K562 (cell line): ENCODE measurements around the gene LDLRAD1. TPM values are rescaled to one million over a fixed set of nuclear protein-coding genes. Genes with fewer than 3 reads are reported as not detected.

Experiments used
- ARID1B ChIP-seq: fragments of 450-650 bp; IDR thresholded peaks from 2 replicates; pipeline ENCODE4 v1.6.1; 2016; ENCODE audit warnings: antibody characterized with exemption, mild to moderate bottlenecking, inconsistent platforms
- E2F6 ChIP-seq, 2 experiments: IDR thresholded peaks; 2 replicates each; pipeline ENCODE4 v1.6.1; 2011; ENCODE audit warnings: borderline replicate concordance in 1 of 2, control low read depth in 1 of 2, low read depth in 1 of 2, low read length in 1 of 2, mild to moderate bottlenecking in 1 of 2, mixed read lengths in 1 of 2, moderate library complexity in 1 of 2; ENCODE audit not compliant: insufficient read depth in 1 of 2, insufficient read length in 1 of 2, poor library complexity in 1 of 2, severe bottlenecking in 1 of 2; ENCODE audit errors: extremely low read depth in 1 of 2
- JUND ChIP-seq, 2 experiments: IDR thresholded peaks; 2 replicates in 1 of 2; 3 replicates in 1 of 2; pipeline ENCODE4 v1.6.1; 2011; ENCODE audit warnings: borderline replicate concordance in 2 of 2, low read depth in 2 of 2, low read length in 2 of 2, improper control_type of control experiment in 1 of 2, missing biosample characterization in 1 of 2, missing genetic modification characterization in 1 of 2, missing genetic modification reagents in 1 of 2
- L3MBTL2 ChIP-seq: fragments of 450-650 bp; IDR thresholded peaks from 2 replicates; pipeline ENCODE4 v1.6.1; 2016; ENCODE audit warnings: mild to moderate bottlenecking, moderate library complexity
- MNT ChIP-seq, 2 experiments: fragments of 450-650 bp; conservative IDR thresholded peaks; 2 replicates each; pipeline ENCODE4 v1.6.1; 2017; ENCODE audit warnings: mild to moderate bottlenecking in 2 of 2, moderate library complexity in 2 of 2
- NCOA4 ChIP-seq: fragments of 450-650 bp; IDR thresholded peaks from 2 replicates; pipeline ENCODE4 v1.6.1; 2018; ENCODE audit warnings: mild to moderate bottlenecking; ENCODE audit not compliant: partially characterized antibody
- NFYB ChIP-seq: IDR thresholded peaks from 2 replicates; pipeline ENCODE4 v1.6.1; 2011; ENCODE audit warnings: mild to moderate bottlenecking, moderate library complexity; ENCODE audit not compliant: insufficient read length; ENCODE audit errors: extremely low read depth
- SMAD3 ChIP-seq: fragments of 450-650 bp; formaldehyde crosslinking; conservative IDR thresholded peaks from 2 replicates; pipeline ENCODE4 v1.4.0; 2020; ENCODE audit warnings: mild to moderate bottlenecking
- SMAD4 ChIP-seq: fragments of 250-450 bp; sonication (Bioruptor Pico); conservative IDR thresholded peaks from 2 replicates; pipeline ENCODE4 v1.8.0; 2021; ENCODE audit warnings: inconsistent platforms, mild to moderate bottlenecking, moderate library complexity
- ZNF134 ChIP-seq: fragments of 250-450 bp; sonication (Bioruptor Pico); conservative IDR thresholded peaks from 2 replicates; pipeline ENCODE4 v1.4.0; 2020
- ZNF146 ChIP-seq: IDR thresholded peaks from one replicate; pipeline ENCODE4 v1.6.1; 2018; ENCODE audit warnings: missing compliant biosample characterization; ENCODE audit not compliant: unreplicated experiment
- ZNF57 ChIP-seq: fragments of 450-650 bp; formaldehyde crosslinking; IDR thresholded peaks from 2 replicates; pipeline ENCODE4 v1.4.0; 2020; ENCODE audit warnings: mild to moderate bottlenecking, moderate library complexity
- polyA plus RNA-seq, 8 experiments: library from polyadenylated mRNA; depleted of rRNA in 4 of 8; stranded (reverse) in 5 of 8; unstranded in 3 of 8; fragments of >200 nt; fragmentation: Nextera tagmentation in 2 of 8; fragmentation: Illumina TruSeq in 1 of 8; extraction: Ambion mirVana in 2 of 8; extraction: Trizol in 1 of 8; gene quantifications; 2 replicates each; pipeline versions ENCODE4 v1.2.1 to v1.2.3, GENCODE V29; 2011 to 2014; ENCODE audit warnings: inconsistent platforms in 1 of 8, missing spikeins in 1 of 8
- total RNA-seq, 7 experiments: library from RNA; depleted of rRNA in 6 of 7; stranded (reverse); fragments of >200 nt in 6 of 7; fragmentation: Illumina TruSeq in 2 of 7; extraction: Trizol in 2 of 7; gene quantifications; 2 replicates each; pipeline versions ENCODE4 v1.2.1 to v1.2.3, GENCODE V29; 2011 to 2021; ENCODE audit warnings: low replicate concordance in 1 of 7

The LDLRAD1 gene
- total and polyA plus RNA-seq, 9 of the 15 experiments (the other 6 are each of a cell fraction or from before 2014, with no cell fraction given) = not detected

- TF ChIP-seq MNT (conservative IDR thresholded peaks at IDR 0.05) (peak in 1 of 2 experiments; percentile 35; a peak in 1 of 4 replicates), ARID1B (no peak), ZNF134 (CRISPR knock-in tag) (no peak), NFYB (no peak), ZNF146 (no peak), SMAD3 (0 out of 2 replicates have a peak, but pooled peaks have one; percentile 30), NCOA4 (no peak), SMAD4 (0 out of 2 replicates have a peak, but pooled peaks have one; percentile 29), E2F6 (IDR thresholded peaks at IDR 0.05; ENCODE audit: borderline replicate concordance in 1 of 2, extremely low read depth in 1 of 2, insufficient read depth in 1 of 2, insufficient read length in 1 of 2, low read depth in 1 of 2, low read length in 1 of 2, poor library complexity in 1 of 2, severe bottlenecking in 1 of 2) (peak in 1 of 2 experiments; percentile 23), L3MBTL2 (peak; percentile 60), ZNF57 (CRISPR knock-in tag) (no peak), JUND (IDR thresholded peaks at IDR 0.05; ENCODE audit: borderline replicate concordance, low read depth, low read length) (peak; percentile 22; the same call in 1 of the 2 replicates), JUND (tag; IDR thresholded peaks at IDR 0.05; ENCODE audit: borderline replicate concordance, low read depth, low read length) (no peak)
These were observed 55.6 kb downstream of the LDLRAD1 start (continued) for GRCh38 chr1:53962395-53962794.
